OCI-M1 (cell line): ENCODE measurements around the gene SYNGR2.

Experiments used
- DNase-seq: peaks from one replicate; lab custom pipeline; 2025; lab: John Stamatoyannopoulos, UW

The SYNGR2 gene

GRCh38 chr17:78168242-78168902 lies at the start of gene SYNGR2:
TSS of gene SYNGR2 (plus strand) at chr17:78168581. CDS start at chr17:78168617, 36 bp downstream.
- DNase-seq = peak; percentile 90

GRCh38 chr17:78118801-78119241 lies 49.6 kb upstream of the SYNGR2 start:
- DNase-seq = no peak

GRCh38 chr17:78120537-78120936 lies 47.8 kb upstream of the SYNGR2 start:
- no peak for DNase-seq

GRCh38 chr17:78120971-78121800 lies 47.2 kb upstream of the SYNGR2 start:
- no peak for DNase-seq

- no peak for DNase-seq
These were observed 46.6 kb upstream of the SYNGR2 start for GRCh38 chr17:78121801-78122215.

- DNase-seq = no peak
These were observed 46.0 kb upstream of the SYNGR2 start for GRCh38 chr17:78122216-78122930.

GRCh38 chr17:78122931-78123249 lies 45.5 kb upstream of the SYNGR2 start:
- no peak for DNase-seq

- DNase-seq = no peak
These were observed 45.0 kb upstream of the SYNGR2 start for GRCh38 chr17:78123258-78123929.

- no peak for DNase-seq
These were observed 44.1 kb upstream of the SYNGR2 start for GRCh38 chr17:78124081-78124835.

- DNase-seq = no peak
These were observed 43.6 kb upstream of the SYNGR2 start for GRCh38 chr17:78124836-78125137.

- no peak for DNase-seq
These were observed 43.1 kb upstream of the SYNGR2 start for GRCh38 chr17:78125138-78125913.

- no peak for DNase-seq
These were observed 42.1 kb upstream of the SYNGR2 start for GRCh38 chr17:78125976-78126894.

- DNase-seq = no peak
These were observed 41.5 kb upstream of the SYNGR2 start for GRCh38 chr17:78126895-78127238.

GRCh38 chr17:78127239-78127887 lies 41.0 kb upstream of the SYNGR2 start:
- peak; percentile 86 for DNase-seq

- peak; percentile 59 for DNase-seq
These were observed 40.4 kb upstream of the SYNGR2 start for GRCh38 chr17:78127888-78128550.

- peak; percentile 84 for DNase-seq
These were observed 39.6 kb upstream of the SYNGR2 start, which contains the start of gene TMC6 for GRCh38 chr17:78128551-78129350. TSS of gene TMC6 (minus strand) at chr17:78128755. CDS start at chr17:78126832, 1,923 bp downstream.

GRCh38 chr17:78129351-78130089 lies 38.9 kb upstream of the SYNGR2 start:
- DNase-seq = no peak
